GM19467 (cell line): ENCODE measurements around the gene CASKIN1.
"Not testable (repeated sequence)": the region's sequence is repeated elsewhere in the genome, so short reads cannot be mapped to it uniquely, and the experiment has no call there.

Experiments
- ATAC-seq: cut with Tn5 transposase; IDR thresholded peaks from one replicate; pipeline ENCODE4 v1.9.1; 2021; ENCODE audit warnings: mild to moderate bottlenecking, moderate library complexity; ENCODE audit not compliant: unreplicated experiment

CASKIN1 gene

DNA sequence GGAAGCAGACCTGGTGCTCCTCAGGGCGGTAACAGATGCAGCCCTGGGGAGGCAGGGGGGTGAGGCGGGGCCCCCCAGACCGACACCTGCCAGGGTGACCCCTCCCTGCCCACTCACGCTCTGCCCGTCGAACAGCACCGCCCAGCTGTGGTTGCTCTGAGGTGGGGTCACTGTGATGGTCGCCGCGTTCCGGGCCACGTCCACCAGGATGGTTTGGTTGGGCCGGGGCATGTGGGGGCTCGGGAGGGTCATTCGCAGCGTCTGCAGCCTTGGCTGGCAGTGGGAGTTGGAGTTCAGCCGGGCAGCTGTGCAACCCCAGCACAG, 13.6 kb upstream of the CASKIN1 start:
- ATAC-seq = no peak

DNA sequence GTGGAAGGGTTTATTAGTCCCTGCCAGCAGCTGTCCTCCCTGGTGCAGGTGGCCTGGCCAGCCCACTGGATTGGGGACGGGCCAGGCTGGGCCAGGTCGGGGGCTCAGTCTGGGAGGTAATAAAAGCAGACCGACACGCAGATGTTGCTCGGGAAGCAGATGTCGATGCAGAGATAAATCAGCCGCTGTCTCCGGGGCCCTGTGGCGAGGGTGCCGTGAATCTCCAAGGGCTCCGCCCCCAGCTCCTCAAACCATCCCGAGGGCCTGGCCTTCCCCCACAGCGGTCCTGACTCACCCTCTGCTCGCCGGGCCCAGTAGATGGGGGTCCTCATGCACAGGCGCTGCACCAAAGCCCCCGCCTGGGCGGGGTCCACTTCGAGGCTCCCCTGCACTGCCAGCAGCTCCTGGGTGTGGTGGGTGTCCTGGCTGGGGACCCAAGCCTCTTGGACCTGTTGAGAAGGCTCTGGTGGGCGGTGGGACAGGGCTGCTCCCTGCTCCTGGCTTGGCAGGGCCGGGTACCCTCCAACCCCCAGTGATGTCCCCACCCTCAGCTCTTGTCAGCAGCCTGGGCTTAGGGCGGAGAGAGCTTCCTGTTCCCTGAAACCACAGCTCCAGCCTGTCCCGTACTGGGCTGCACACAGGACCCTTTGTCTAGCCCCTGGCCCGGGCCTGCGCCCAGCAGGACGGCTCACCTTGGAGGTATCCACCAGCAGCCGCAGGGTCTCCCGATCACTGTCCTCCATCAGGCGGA, 13.0 kb upstream of the CASKIN1 start:
- no peak for ATAC-seq

DNA sequence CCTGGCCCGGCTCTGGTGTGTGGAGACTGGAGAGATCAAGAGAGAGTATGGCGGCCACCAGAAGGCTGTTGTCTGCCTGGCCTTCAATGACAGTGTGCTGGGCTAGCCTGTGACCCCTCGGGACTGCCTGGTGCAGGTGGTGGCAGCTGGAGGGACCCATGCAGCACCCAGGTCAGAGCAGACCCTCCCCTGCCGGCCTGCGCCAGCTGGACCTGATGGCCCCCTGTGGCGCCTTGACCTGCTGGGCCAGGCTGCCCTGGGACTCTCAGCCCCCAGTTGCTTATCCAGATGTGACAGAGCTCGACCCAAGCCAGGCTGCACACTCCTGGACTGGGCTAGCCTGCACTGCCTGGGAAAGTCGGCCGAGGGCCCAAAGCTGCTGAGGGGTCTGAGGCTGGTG, 12.4 kb upstream of the CASKIN1 start:
- ATAC-seq = no peak

DNA sequence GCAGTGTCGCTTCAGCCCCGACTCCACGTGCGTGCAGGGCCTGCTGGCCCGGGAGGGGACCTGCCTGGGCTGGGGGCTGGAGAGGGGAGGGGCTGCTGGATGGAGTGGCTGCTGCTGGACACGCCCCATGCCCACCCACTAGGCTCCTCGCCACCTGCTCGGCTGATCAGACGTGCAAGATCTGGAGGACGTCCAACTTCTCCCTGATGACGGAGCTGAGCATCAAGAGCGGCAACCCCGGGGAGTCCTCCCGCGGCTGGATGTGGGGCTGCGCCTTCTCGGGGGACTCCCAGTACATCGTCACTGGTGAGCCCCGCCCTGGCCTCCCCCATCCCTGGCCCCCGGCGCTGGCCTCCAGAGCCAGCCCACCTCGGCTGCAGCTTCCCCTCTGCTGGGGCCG, 11.9 kb upstream of the CASKIN1 start:
- ATAC-seq = no peak

DNA sequence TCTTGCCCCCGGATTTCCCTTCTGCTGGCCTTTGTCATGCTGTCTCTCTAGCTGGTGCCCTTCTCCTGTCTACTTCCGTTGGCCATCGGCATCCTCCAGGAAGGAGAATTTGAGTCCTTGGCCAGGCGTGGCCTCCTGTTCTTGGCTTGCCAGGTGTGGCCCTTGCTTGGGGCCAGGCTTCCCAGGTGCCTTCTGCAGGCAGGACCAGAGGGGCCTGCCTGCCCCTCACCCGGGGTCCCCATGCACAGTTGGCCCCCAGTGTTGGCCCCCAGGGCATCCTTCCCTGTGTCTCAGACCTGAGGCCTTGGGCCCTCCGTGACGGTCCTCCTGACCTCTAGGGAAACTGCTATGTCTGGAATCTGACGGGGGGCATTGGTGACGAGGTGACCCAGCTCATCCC, 11.5 kb upstream of the CASKIN1 start:
- no peak for ATAC-seq

DNA sequence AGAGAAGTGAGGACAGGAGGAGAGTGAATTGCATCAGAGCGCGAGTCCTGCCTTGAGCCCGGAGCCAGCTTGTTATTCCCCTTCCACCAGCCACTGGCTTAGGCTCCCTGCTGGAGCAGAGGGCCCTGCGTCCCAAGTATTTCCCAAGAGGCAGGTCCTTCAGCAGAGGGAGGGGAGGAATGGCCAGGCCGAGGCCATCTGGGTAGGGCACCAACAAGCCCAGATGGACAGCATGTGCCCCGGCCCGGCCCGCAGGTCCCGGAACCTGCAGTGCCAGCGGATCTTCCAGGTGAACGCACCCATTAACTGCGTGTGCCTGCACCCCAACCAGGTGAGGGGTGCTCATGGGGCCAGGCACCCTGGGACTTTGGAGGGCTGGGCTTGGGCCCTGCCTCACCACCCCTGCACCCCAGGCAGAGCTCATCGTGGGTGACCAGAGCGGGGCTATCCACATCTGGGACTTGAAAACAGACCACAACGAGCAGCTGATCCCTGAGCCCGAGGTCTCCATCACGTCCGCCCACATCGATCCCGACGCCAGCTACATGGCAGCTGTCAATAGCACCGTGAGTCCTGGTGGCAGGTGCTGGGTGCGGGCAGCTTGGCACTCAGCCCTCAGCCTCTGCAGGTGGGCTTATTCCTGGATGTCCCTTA, 10.5 kb upstream of the CASKIN1 start:
- ATAC-seq = no peak

DNA sequence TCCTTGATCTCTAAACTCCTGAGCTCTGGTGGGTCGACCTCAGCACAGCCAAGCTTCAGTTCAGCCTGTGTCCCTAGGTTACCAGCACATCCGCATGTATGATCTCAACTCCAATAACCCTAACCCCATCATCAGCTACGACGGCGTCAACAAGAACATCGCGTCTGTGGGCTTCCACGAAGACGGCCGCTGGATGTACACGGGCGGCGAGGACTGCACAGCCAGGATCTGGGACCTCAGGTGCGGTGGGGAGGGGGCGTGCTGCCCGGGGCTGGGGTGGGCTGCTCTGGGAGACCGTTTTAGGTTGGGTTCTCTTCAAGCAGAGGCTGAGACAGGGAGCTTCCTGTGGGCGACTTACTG, 10.0 kb upstream of the CASKIN1 start:
- ATAC-seq = no peak

DNA sequence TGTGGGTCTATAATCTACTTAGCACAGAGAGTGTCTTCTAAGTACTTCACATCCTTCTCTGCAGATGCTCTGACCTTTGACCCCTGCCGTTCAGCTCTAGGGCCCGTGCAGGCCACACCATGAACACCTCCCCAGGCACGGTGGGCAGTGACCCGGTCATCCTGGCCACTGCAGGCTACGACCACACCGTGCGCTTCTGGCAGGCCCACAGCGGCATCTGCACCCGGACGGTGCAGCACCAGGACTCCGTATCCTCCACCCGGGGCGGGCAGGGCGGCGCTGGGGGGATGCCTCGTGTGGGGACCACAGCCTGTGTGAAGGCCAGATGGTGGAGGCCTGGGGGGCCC, 9.5 kb upstream of the CASKIN1 start:
- peak; percentile 4 for ATAC-seq

DNA sequence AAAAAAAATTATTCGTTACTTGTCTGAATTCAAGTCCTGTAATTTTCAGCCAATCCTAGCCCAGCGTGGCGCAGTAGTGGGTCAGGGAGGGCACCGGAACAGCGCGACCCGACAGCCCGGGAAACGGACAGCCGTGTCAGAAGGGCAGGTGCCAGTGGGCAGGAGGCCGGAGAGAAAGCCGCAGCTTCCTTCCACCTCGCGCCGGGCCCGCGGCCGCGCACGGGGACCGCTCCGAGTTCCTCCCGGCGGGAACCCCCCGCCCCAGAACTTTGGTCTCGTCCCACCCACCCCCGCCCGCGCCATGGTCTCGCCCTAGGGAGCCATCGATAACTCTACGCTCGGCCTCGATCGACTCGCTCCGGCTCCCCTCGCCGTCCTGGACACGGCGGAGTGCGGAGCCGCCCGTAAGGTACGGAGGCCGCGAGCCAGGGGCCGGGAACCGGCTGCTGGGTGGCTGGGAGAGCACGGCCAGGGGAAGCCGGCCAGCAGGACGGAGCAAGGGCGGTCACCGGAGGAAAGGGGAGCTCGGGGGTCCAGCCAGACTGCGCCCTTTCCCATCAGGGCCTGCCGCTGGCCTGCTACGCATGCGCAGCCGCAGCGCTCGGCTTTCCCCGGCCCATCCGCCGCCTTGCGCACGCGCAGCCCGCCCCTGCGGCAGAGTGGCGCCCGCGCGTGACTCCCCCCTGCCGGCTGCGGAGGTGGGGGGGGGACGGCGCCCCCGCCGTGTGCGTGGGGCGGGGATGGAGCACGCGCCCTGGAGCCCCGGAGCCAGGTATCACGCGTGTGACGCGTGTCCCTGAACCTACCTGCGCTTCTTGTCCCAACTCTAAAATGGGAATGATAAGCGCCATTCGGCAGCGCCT, 8.9 kb upstream of the CASKIN1 start, which contains the start of gene MLST8:
TSS of gene MLST8 (plus strand) at position 351 of the 863 bp plus-strand sequence. CDS start 632 bp downstream, outside the sequence.
- ATAC-seq = peak; percentile 65

DNA sequence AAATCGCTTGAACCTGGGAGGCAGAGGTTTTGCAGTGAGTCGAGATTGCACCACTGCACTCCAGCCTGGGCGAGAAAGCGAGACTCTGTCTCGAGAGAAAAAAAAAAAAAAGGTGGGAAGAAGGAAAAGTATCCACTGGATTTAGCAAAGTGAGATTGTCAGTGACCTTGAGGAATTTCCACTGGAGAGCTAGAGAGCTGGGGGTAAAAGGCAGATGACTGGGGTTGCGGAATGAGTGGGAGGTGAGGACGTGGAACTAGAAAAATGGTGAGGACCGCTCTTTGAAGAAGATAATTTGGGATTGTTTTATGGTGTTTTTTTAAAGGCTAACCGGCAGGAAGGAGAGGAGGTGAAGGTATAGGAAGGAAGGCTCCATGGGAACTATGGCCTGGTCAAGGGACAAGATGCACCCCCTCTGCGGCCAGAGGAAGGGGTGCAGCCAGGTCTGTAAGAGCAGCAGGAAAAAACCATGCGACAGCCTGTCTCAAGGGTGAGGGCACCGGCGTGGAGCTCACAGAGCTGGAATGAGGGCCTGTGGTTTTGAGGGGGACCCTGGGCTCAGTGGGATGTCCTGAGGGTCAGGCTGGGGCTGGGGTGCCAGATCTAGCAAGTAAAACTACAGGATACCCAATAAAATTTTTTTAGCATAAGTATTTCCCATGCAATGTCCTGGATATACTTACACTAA, 8.2 kb upstream of the CASKIN1 start:
- ATAC-seq = no peak

DNA sequence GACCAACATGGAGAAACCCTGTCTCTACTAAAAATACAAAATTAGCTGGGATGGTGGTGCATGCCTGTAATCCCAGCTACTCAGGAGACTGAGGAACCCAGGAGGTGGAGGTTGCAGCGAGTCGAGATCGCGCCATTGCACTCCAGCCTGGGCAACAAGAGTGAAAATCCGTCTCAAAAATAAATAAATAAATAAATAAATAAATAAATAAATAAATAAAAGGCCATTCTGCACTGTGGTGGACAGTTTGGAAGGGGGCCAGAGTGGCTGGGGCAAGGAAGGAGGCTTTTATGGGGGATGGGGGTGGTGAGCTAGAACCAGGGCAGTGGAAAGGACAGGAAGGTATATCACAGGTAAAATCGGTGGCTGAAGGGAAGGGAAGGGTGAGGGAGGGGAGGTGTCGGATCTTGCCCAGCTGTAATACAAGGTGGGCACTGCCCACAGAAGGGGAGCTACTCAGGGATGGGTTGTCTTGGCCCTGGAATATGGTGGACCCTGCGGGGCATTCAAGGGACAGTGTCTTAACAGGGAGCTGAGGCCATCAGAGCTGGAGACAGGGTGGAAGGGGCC, 6.8 kb upstream of the CASKIN1 start:
- not testable (repeated sequence) for ATAC-seq

DNA sequence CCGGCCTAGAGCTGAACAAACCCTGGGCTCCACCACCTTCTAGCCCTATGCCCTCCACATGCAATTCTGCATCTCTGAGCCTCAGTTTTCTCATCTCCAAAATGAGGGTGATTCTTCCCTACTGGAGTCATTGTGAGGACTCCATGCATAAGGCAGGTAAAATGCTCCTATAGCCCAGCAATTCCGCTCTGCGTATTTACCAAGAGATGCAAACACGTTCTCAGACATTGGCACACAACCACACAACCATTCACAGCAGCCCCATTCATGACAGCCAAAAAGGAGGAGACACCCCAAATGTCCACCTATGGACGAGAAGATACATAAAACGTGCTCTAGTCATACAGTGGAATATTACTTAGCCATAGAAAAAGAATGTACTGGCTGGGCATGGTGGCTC, 3.9 kb upstream of the CASKIN1 start:
- ATAC-seq = no peak

DNA sequence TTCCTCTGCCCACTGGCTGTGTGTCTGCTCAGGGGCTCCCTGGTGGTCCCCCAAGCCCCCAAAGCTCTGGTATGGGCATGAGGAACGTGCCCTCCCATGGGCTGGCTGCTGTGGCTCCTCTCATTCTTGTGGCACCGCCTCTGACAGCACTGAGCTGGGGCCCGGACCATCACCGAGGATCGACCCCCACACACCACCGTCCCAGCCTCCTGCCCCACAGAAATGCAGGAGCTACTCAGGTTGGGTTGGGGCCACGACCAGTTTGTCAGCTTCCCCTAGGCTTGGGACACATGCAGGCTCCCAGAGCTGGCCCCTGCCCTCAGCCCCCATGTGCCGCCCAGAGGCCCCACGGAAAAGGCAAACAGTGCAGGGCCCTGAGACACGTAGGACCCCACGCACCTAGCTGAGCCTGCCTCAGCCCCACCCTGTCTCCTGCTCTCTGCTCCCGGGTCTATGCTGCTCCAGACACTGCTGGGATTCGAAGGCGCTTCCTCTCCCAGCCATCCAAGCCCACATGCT, 3.3 kb upstream of the CASKIN1 start:
- ATAC-seq = no peak

DNA sequence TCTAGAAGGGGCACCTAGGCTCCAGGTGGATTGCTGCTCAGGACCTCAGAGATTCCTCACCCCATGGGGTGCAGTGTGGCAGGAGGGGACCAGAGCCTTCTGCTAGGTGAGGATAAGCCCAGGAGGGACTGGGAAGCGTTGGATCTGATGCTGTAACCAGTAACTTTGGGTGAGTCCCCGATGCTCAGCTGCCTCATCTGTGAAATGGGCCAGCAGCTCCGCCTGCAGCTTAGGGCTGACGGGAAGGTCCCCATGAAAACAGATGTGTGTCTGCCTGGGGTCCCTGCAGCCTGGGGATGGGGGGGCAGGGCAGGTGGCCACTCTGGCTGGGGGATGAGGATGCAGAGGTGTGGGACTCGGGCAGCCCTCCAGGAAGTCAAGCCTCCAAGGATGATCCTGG, 2.7 kb upstream of the CASKIN1 start:
- ATAC-seq = no peak

DNA sequence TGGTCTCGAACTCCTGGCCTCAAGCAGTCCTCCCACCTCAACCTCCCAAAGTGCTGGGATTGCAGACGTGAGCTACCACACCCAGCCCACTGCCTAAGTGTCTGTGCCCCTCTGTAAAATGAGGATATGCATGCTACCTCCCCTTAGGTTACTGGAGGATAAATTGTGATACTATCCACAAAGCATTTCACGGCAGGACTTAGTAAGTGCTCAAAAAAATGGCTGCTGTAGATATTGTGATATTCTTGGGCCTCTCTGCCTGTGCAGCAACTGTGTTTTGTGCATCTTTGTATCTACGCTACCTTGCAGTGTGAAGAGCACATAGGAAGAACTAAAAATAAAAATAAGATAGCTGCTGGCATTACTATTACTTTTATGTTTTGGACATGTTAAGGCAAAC, 1.9 kb upstream of the CASKIN1 start:
- no peak for ATAC-seq

DNA sequence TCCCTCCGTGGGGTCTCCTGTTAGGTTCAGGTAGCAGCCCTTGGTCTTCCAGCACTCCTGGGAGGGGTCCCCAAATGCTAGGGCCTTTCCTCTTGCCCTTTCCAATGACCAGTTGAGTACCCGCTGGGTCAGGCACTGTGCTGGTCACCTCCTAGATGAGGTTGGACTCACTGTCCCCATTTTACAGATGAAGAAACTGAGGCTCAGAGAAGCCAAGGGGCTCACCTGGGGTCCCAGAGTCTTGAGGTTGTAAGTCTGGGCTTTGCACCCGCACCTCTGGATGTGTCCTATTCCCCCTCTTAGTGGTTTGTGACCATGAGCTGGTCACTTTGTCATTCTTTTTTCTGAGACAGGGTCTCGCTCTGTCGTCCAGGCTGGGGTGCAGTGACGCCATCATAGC, 1.4 kb upstream of the CASKIN1 start:
- no peak for ATAC-seq

DNA sequence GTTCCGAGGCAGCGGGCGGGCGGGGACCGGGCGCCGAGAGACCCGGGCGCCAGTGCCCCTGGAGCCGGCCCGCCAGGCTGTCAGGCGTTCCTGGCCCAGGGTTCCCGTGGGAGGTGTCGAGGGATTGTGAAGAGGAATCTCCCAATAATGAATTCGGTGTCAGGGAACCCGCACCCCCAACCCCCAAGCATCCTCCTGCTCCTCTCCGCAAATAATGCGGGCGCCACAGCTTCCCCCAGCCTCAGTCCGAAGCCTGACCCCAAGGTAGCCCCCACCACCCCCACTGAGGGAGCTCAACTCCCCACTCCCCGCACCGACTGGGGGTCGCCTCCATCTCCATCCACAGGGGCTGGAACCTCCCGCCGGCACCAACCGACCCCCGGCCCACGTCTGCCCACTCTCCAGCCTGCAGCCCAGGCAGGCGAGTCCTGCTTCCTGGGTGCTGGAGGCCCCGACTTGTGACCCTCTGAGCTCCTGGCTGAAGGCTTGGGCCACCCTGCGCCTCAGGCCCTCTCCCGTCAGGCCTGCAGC, 641 bp upstream of the CASKIN1 start:
- no peak for ATAC-seq

DNA sequence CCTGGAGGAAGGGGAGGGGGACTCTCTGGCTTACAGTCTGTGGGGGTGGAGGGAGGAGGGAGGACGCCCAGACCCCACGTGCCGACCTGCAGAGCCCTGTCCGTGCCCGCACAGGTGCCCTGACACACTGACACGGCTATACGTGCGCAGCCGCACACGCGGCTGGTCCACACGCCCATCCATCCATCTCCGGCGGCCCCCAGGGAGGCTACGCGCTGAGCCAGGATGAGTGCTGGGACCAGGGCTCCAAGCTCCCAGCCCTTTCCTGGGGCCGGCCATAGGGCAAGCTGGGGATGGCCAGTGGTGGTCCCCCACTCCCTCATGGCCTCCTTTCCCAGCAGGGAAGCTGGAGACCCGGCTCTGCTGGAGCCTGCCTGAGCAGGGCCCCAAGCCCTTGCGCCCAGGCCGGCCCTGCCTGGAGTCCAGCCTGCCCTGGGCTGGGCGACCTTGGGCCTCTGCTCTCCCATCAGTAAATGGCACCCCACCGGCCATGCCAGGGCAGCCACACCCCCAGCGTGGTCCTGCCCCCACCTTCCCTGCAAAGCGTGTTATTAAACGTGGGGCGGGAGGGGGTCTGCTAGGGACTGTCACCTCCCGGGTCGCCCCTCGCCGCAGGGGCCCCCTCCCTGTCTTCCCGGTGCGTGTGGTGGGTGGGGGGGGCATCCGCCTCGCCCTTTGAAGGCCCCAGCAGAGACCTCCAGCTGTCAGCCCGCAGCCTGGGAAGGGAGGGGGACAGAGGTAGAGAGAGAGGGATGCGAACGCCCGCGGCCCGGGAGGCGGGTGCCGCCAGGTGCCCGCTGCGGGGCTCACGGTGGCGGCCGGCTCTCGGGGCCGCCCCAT, 863 bp downstream of the CASKIN1 start:
- no peak for ATAC-seq

DNA sequence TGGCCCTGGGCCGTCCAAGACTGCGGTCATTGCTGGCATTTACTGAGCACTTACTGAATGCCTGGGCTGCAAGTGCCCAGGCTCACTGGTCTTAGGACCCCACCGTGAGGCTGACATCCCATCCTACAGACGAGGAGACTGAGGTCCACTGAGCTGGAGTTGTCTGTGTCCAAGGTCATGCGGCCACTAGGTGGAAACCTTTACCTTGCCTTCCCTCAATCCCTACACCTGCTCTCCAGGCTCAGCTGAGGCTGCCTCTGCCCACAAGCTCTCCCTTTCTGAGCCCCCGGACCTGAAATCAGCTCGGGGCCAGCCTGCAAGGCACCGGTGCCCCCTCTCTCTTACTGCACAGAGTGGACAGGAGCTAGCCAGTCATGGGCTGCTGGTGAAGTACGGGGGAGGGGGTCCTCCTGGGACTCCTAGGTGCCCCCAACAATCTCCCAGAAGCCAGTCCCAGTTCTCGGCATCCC, 1.5 kb downstream of the CASKIN1 start:
- no peak for ATAC-seq
